ENCODE results near the gene SNED1. TPM values are rescaled to one million over a fixed set of nuclear protein-coding genes. Genes with fewer than 3 reads are reported as not detected.

SNED1 gene
- total RNA-seq, 1 experiment from 2014 or later, result 3.2 TPM

DNA sequence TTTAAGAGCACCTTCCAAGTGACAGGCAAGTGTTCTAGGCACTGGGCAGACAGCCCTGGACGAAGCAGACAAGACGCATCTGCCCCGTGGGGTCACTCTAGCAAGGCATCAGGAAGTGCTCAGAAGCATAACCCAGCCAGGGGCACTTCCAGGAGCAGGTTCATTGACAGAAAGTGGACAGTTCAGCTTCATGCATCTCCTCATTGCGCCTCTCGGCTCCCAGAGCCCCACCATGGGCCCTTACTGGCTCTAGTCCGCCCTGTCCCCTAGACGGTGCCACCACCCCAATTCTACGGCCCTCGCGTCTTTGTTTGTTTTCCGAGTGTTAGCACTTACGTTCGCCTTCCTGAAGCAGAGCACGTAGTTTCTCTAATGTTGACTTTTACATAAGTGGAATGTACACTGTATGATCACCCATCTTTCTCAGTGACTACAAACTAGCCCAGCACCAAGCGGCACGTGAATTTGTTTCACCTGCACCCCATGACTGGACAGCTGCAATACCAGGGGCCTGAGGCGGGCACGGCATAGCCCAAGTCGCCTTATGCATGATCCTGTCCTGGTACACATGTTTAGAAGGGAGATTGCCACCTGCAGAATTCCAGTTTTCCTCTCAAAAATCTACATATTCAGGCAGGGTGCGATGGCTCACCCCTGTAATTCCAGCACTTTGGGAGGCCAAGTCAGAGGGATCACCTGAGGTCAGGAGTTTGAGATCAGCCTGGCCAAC is 33.2 kb downstream of the SNED1 start (continued):
- TF ChIP-seq, protein P1, sequence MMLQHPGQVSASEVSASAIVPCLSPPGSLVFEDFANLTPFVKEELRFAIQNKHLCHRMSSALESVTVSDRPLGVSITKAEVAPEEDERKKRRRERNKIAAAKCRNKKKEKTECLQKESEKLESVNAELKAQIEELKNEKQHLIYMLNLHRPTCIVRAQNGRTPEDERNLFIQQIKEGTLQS (CRISPR knock-in tag; conservative IDR thresholded peaks at IDR 0.05), result no peak
- no peak for TF ChIP-seq ZNF416 (CRISPR knock-in tag; IDR thresholded peaks at IDR 0.05)
- TF ChIP-seq, protein P2, sequence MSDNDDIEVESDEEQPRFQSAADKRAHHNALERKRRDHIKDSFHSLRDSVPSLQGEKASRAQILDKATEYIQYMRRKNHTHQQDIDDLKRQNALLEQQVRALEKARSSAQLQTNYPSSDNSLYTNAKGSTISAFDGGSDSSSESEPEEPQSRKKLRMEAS (CRISPR knock-in tag; IDR thresholded peaks at IDR 0.05), result no peak
- TF ChIP-seq, protein P3, sequence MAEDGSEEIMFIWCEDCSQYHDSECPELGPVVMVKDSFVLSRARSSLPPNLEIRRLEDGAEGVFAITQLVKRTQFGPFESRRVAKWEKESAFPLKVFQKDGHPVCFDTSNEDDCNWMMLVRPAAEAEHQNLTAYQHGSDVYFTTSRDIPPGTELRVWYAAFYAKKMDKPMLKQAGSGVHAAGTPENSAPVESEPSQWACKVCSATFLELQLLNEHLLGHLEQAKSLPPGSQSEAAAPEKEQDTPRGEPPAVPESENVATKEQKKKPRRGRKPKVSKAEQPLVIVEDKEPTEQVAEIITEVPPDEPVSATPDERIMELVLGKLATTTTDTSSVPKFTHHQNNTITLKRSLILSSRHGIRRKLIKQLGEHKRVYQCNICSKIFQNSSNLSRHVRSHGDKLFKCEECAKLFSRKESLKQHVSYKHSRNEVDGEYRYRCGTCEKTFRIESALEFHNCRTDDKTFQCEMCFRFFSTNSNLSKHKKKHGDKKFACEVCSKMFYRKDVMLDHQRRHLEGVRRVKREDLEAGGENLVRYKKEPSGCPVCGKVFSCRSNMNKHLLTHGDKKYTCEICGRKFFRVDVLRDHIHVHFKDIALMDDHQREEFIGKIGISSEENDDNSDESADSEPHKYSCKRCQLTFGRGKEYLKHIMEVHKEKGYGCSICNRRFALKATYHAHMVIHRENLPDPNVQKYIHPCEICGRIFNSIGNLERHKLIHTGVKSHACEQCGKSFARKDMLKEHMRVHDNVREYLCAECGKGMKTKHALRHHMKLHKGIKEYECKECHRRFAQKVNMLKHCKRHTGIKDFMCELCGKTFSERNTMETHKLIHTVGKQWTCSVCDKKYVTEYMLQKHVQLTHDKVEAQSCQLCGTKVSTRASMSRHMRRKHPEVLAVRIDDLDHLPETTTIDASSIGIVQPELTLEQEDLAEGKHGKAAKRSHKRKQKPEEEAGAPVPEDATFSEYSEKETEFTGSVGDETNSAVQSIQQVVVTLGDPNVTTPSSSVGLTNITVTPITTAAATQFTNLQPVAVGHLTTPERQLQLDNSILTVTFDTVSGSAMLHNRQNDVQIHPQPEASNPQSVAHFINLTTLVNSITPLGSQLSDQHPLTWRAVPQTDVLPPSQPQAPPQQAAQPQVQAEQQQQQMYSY (CRISPR knock-in tag; IDR thresholded peaks at IDR 0.05), result no peak

DNA sequence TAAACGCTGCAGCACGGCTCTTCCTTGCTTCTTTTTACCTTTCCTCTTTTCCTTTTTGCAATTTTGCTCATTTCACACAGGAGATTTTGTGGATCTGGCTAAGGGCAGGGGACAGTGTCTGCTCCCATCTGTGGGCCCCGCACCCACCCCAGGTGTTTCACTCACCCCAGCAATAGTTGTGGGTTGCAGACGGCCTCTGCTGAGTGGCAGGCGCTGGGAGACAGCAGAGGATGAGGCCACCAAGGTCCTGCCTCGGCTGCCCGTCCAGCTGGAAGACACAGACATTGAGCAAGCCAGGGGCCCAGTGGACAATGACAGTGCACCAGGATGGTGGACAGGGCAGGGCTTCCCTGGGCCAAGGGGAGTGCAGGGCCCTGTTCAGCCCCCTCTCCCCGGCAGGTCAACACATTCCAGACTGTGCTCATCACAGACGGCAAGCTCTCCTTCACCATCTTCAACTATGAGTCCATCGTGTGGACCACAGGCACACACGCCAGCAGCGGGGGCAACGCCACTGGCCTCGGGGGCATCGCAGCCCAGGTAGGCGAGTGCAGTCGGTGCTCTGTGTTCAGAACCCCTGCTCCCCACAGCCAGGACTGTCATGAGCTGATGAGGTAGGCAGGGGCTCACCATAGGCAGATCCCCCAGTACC is 35.0 kb downstream of the SNED1 start:
- ChIA-PET POLR2A (no interaction called here), CTCF (interaction anchor here (1.0 kb wide), 1 partner anchor 50 kb away, joined by 3 read pairs; no protein-coding TSS in a partner anchor)
- Mint-ChIP-seq H3K27me3 (ENCODE audit: low read depth) (peaks cover 18% of the 10 kb centered on the region), H3K9me3 (no peaks in the 10 kb centered on the region), H3K4me3 (no peak overlapping the region), H3K4me1 (no peaks in the 10 kb centered on the region), H3K36me3 (no peaks in the 10 kb centered on the region), H3K27ac (no peak overlapping the region)
- no peak for ATAC-seq
- DNase-seq (ENCODE audit: low spot score), result no peak
- TF ChIP-seq, protein P4, sequence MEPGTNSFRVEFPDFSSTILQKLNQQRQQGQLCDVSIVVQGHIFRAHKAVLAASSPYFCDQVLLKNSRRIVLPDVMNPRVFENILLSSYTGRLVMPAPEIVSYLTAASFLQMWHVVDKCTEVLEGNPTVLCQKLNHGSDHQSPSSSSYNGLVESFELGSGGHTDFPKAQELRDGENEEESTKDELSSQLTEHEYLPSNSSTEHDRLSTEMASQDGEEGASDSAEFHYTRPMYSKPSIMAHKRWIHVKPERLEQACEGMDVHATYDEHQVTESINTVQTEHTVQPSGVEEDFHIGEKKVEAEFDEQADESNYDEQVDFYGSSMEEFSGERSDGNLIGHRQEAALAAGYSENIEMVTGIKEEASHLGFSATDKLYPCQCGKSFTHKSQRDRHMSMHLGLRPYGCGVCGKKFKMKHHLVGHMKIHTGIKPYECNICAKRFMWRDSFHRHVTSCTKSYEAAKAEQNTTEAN (CRISPR knock-in tag; IDR thresholded peaks at IDR 0.05), result no peak
- TF ChIP-seq TP53 (CRISPR knock-in tag; IDR thresholded peaks at IDR 0.05), result no peak
- no peak for TF ChIP-seq ZBTB21 (CRISPR knock-in tag; IDR thresholded peaks at IDR 0.05; ENCODE audit: borderline replicate concordance)
- TF ChIP-seq, protein P5, sequence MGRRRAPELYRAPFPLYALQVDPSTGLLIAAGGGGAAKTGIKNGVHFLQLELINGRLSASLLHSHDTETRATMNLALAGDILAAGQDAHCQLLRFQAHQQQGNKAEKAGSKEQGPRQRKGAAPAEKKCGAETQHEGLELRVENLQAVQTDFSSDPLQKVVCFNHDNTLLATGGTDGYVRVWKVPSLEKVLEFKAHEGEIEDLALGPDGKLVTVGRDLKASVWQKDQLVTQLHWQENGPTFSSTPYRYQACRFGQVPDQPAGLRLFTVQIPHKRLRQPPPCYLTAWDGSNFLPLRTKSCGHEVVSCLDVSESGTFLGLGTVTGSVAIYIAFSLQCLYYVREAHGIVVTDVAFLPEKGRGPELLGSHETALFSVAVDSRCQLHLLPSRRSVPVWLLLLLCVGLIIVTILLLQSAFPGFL (CRISPR knock-in tag; IDR thresholded peaks at IDR 0.05; ENCODE audit: borderline replicate concordance), result no peak
- TF ChIP-seq, protein P1 (CRISPR knock-in tag; conservative IDR thresholded peaks at IDR 0.05), result no peak
- no peak for TF ChIP-seq FOXK1 (CRISPR knock-in tag; IDR thresholded peaks at IDR 0.05)
- TF ChIP-seq SOX15 (CRISPR knock-in tag; IDR thresholded peaks at IDR 0.05), result no peak
- no peak for TF ChIP-seq NFYB (CRISPR knock-in tag; conservative IDR thresholded peaks at IDR 0.05; ENCODE audit: low read depth)
- TF ChIP-seq ESRRA (CRISPR knock-in tag; IDR thresholded peaks at IDR 0.05; ENCODE audit: borderline replicate concordance), result no peak
- no peak for TF ChIP-seq TEAD1 (CRISPR knock-in tag; IDR thresholded peaks at IDR 0.05)
- no peak for TF ChIP-seq CBFB (CRISPR knock-in tag; IDR thresholded peaks at IDR 0.05; ENCODE audit: low read depth)
- no peak for TF ChIP-seq EMX1 (CRISPR knock-in tag; IDR thresholded peaks at IDR 0.05)
- TF ChIP-seq, protein P6, sequence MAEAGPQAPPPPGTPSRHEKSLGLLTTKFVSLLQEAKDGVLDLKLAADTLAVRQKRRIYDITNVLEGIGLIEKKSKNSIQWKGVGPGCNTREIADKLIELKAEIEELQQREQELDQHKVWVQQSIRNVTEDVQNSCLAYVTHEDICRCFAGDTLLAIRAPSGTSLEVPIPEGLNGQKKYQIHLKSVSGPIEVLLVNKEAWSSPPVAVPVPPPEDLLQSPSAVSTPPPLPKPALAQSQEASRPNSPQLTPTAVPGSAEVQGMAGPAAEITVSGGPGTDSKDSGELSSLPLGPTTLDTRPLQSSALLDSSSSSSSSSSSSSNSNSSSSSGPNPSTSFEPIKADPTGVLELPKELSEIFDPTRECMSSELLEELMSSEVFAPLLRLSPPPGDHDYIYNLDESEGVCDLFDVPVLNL (CRISPR knock-in tag; IDR thresholded peaks at IDR 0.05; ENCODE audit: borderline replicate concordance, low read depth), result no peak
- TF ChIP-seq, protein P7, sequence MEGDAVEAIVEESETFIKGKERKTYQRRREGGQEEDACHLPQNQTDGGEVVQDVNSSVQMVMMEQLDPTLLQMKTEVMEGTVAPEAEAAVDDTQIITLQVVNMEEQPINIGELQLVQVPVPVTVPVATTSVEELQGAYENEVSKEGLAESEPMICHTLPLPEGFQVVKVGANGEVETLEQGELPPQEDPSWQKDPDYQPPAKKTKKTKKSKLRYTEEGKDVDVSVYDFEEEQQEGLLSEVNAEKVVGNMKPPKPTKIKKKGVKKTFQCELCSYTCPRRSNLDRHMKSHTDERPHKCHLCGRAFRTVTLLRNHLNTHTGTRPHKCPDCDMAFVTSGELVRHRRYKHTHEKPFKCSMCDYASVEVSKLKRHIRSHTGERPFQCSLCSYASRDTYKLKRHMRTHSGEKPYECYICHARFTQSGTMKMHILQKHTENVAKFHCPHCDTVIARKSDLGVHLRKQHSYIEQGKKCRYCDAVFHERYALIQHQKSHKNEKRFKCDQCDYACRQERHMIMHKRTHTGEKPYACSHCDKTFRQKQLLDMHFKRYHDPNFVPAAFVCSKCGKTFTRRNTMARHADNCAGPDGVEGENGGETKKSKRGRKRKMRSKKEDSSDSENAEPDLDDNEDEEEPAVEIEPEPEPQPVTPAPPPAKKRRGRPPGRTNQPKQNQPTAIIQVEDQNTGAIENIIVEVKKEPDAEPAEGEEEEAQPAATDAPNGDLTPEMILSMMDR (IDR thresholded peaks at IDR 0.05), result no peak
- no peak for TF ChIP-seq FOXP1 (CRISPR knock-in tag; IDR thresholded peaks at IDR 0.05; ENCODE audit: borderline replicate concordance)
- no peak for TF ChIP-seq ZNF263 (CRISPR knock-in tag; IDR thresholded peaks at IDR 0.05; ENCODE audit: low read depth)
- TF ChIP-seq HMGA2 (CRISPR knock-in tag; IDR thresholded peaks at IDR 0.05), result no peak
